MCF 10A (cell line): ENCODE data around the gene SLC6A3. TPM values are rescaled to one million over a fixed set of nuclear protein-coding genes. Genes with fewer than 3 reads are reported as not detected.

Experiments
- BruUV-seq: library from RNA; stranded (reverse); fragments of 400-500 nt; replicated peaks from 2 replicates; lab custom pipeline; 2021; lab: Mats Ljungman, UMichigan
- CTCF ChIA-PET: fragments of 300-600 bp; sonication (Branson Sonifier 250); formaldehyde crosslinking; extraction: SDS; loops from one replicate; lab custom pipeline; 2021; ENCODE audit warnings: antibody characterized with exemption, inconsistent platforms; lab: Yijun Ruan, JAX
- POLR2A ChIA-PET: fragments of 300-600, 350-650 bp; sonication (Branson Sonifier 250); formaldehyde crosslinking; extraction: SDS; loops from one replicate; lab custom pipeline; 2020; ENCODE audit warnings: antibody characterized with exemption, inconsistent platforms; lab: Yijun Ruan, JAX
- DNase-seq: peaks from one replicate; pipeline ENCODE4 v3.0.0-alpha.2; 2018; ENCODE audit not compliant: unreplicated experiment
- H3K27ac Mint-ChIP-seq: one replicate; pipeline ENCODE4 v1.8.0; 2022; ENCODE audit warnings: mild to moderate bottlenecking, low read depth, mixed read lengths; ENCODE audit not compliant: unreplicated experiment
- H3K27me3 Mint-ChIP-seq: one replicate; pipeline ENCODE4 v1.8.0; 2022; ENCODE audit warnings: mixed read lengths; ENCODE audit not compliant: insufficient read depth, unreplicated experiment
- H3K36me3 Mint-ChIP-seq: one replicate; pipeline ENCODE4 v1.8.0; 2022; ENCODE audit warnings: mild to moderate bottlenecking, moderate library complexity, mixed read lengths; ENCODE audit not compliant: insufficient read depth, unreplicated experiment
- H3K4me1 Mint-ChIP-seq: one replicate; pipeline ENCODE4 v1.8.0; 2022; ENCODE audit warnings: mixed read lengths; ENCODE audit not compliant: insufficient read depth, unreplicated experiment
- H3K4me3 Mint-ChIP-seq: one replicate; pipeline ENCODE4 v1.8.0; 2022; ENCODE audit warnings: mild to moderate bottlenecking, moderate library complexity, mixed read lengths; ENCODE audit not compliant: unreplicated experiment
- H3K9me3 Mint-ChIP-seq: one replicate; pipeline ENCODE4 v1.8.0; 2022; ENCODE audit warnings: mixed read lengths; ENCODE audit not compliant: unreplicated experiment
- CTCF ChIP-seq: fragments of 200-600 bp; IDR thresholded peaks from one replicate; pipeline ENCODE4 v1.8.0; 2022; ENCODE audit warnings: antibody characterized with exemption, mild to moderate bottlenecking; ENCODE audit not compliant: unreplicated experiment
- intact Hi-C: fragments of 100-400 bp; cut with micrococcal nuclease; formaldehyde crosslinking; loops from 2 replicates; pipeline ENCODE4 v1.14.1; 2022
- total RNA-seq: library from RNA; stranded (reverse); gene quantifications from 2 replicates; pipeline ENCODE4 v1.2.3, GENCODE V29; 2022

SLC6A3 gene
- total RNA-seq, 1 experiment from 2014 or later: not detected

- Mint-ChIP-seq H3K27me3 (no peaks in the 10 kb centered on the region), H3K27ac (peak overlapping the region; percentile 78), H3K36me3 (peaks cover 28% of the 10 kb centered on the region), H3K4me1 (peaks cover 16% of the 10 kb centered on the region), H3K9me3 (no peaks in the 10 kb centered on the region), H3K4me3 (peak overlapping the region; percentile 83)
- CTCF ChIA-PET: interaction anchor here (1.0 to 1.5 kb wide), 2 partner anchors 13 to 16 kb away, joined by 4 read pairs; no protein-coding TSS in a partner anchor
- POLR2A ChIA-PET: interaction anchor here (0.6 to 3.3 kb wide), 5 partner anchors 13 to 199 kb away, joined by 3 to 18 read pairs (median 3); no protein-coding TSS in a partner anchor
- intact Hi-C loops: loop anchor here (2.0 to 10.0 kb wide), 3 partner anchors 13 to 179 kb away; partner anchors contain the start of gene SLC6A19
- TSS peak; percentile 63 for BruUV-seq
- DNase-seq: no peak
- TF ChIP-seq CTCF: no peak
These were observed 101.0 kb downstream of the SLC6A3 start for GRCh38 chr5:1343931-1344901.

GRCh38 chr5:1343315-1343751 is 101.9 kb downstream of the SLC6A3 start:
- H3K36me3 Mint-ChIP-seq: peaks cover 28% of the 10 kb centered on the region
- intact Hi-C loops: loop anchor here (10.0 kb wide), 2 partner anchors 139 to 179 kb away; partner anchors contain the start of gene SLC6A19
- peaks cover 16% of the 10 kb centered on the region for H3K4me1 Mint-ChIP-seq
- H3K27ac Mint-ChIP-seq: no peak overlapping the region
- ChIA-PET CTCF (interaction anchor here (0.7 to 1.5 kb wide), 3 partner anchors 16 to 866 kb away, joined by 3 to 4 read pairs (median 4); no protein-coding TSS in a partner anchor), POLR2A (interaction anchor here (1.5 to 3.3 kb wide), 2 partner anchors 12 to 16 kb away, joined by 4 to 18 read pairs; no protein-coding TSS in a partner anchor)
- H3K4me3 Mint-ChIP-seq: peak overlapping the region; percentile 83
- no peak for TF ChIP-seq CTCF
- H3K27me3 Mint-ChIP-seq: no peaks in the 10 kb centered on the region
- no peaks in the 10 kb centered on the region for H3K9me3 Mint-ChIP-seq
- DNase-seq: no peak
- BruUV-seq: no TSS peak

Other genes starting within 250 kb of the SLC6A3 start
- not detected in 2 replicates for gene SLC6A19, start 243.8 kb downstream of the SLC6A3 start, total RNA-seq
- gene SLC6A18, start 220.1 kb downstream of the SLC6A3 start, total RNA-seq: not detected in 2 replicates
- 0.16 TPM in 1 of 2 replicates, not detected in the other for gene TERT, start 150.4 kb downstream of the SLC6A3 start, total RNA-seq
- 116 and 128 TPM in 2 replicates for gene CLPTM1L, start 100.3 kb downstream of the SLC6A3 start, total RNA-seq
- 17.1 and 22.6 TPM in 2 replicates for gene LPCAT1, start 78.5 kb upstream of the SLC6A3 start, total RNA-seq